ENCODE data around the gene TFCP2L1.

Gene TFCP2L1

DNA sequence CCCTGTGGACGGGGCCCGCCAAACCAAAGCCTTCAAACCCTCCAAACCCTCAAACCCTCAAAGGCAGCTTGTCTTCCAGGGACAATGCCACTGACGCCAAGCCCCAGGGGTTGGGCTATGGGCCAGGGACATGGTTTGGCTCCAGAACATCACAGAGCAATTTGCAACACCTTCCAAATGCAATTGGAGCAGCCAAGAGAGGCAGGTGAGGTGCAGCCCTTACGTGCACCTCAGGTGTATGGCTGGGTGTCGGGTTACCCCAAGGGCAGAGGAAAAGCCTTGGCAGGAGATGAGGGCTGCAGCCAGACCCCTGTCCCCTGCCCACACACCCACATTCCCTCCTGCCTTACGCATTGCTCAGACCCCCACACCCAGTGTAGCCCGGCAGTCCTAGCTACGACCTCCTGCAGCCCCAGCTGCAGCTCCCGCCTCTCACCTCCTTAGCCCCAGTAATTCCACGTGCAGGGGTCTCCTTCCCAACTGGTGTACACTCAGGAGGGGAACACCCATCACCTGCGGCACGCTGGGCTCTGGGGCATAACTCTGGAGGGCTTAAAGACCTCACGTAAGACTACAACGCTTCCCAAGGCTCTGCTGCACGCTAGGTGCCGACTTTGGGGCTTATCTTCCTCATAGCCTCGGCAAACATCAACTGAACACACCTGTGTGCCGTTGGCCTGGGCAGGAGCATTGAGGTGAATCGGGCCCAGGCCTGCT is 88.7 kb downstream of the TFCP2L1 start:
- no peak for TF ChIP-seq GATA3 (IDR thresholded peaks at IDR 0.05; ENCODE audit: low read depth, low read length)

DNA sequence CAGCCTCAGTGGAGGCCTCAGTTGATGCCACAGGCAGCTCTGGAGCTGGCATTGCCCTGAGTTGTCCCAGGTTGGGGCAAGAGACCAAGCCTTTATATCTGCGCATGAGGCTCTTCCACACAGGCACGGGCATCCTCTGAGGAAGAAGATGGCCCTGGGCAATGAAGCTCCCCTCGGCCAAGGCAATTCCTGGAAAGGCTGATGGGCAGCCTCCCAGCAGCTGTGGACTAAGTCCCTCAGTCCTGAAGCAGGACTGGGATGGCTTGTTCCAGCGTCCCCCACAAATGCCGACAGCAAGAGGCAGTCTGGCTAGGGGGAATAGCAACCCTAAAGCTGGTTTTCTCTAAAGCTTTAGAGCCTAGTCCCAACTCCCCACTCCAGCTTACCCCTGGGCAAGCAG is 90.0 kb downstream of the TFCP2L1 start:
- TF ChIP-seq GATA2 (IDR thresholded peaks at IDR 0.05; ENCODE audit: low read depth, low read length) (no peak), GATA3 (IDR thresholded peaks at IDR 0.05; ENCODE audit: low read depth, low read length) (no peak)

DNA sequence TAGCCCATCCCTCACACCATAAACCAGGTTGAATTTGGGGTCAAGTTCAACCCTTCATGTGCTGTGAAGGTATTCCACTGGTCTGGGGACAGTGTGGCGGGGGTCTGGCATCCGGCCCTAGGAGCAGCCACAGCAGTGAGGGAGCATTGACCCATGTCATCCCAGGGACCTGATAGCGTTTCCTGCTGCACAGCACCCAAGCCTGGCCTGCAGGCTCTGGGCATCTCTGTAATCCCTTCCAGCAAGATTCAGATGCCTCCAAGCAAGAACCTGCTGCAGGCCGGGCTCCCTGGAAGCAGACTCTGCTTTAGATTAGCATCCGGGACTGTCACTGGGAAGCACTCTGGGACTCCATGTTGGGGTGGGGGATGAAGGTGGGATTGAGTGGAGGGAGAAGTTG is 90.4 kb downstream of the TFCP2L1 start:
- no peak for TF ChIP-seq GATA2 (IDR thresholded peaks at IDR 0.05; ENCODE audit: low read depth, low read length)
- TF ChIP-seq GATA3 (IDR thresholded peaks at IDR 0.05; ENCODE audit: low read depth, low read length), result no peak

DNA sequence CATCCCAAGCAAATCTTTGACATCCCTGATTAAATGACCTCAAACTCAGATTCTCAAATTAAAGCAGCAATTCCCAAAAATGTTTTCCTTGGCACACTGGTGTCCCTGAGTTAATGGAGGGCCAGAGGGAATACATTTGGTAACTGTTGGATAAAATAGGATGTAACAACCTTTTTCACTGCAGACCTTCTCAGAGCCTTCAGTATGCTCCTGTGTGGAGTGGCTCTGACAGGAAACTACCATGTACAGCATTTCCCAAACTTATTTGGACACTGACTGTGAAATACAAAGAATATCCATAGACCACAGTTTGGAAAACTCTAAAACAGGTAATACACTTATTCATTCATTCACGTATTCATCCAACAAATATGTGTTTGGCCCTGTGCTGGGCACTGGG is 91.8 kb downstream of the TFCP2L1 start:
- TF ChIP-seq GATA3 (IDR thresholded peaks at IDR 0.05; ENCODE audit: low read depth, low read length) (no peak), GATA2 (IDR thresholded peaks at IDR 0.05; ENCODE audit: low read depth, low read length) (no peak)

DNA sequence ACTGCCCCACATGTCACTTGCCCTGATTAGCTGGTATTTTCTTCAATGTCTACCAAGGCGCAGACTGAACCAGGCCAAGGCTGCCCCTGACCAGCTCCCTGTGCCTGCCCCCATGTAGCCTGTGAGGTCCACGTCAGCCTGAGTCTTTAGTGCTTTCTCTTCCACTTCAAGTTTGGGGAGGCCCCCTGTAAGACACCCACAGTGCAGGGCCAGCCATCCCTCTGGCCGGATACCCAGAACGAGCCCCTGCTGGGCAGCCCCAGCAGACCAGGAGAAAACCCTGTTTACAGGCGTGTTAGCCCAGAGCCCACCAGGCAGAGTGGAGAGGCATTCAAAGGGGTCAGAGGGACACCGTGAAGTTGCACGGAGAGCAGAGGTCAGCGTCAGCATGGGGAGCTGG is 92.4 kb downstream of the TFCP2L1 start:
- no peak for TF ChIP-seq GATA3 (IDR thresholded peaks at IDR 0.05; ENCODE audit: low read depth, low read length)
- no peak for TF ChIP-seq GATA2 (IDR thresholded peaks at IDR 0.05; ENCODE audit: low read depth, low read length)

DNA sequence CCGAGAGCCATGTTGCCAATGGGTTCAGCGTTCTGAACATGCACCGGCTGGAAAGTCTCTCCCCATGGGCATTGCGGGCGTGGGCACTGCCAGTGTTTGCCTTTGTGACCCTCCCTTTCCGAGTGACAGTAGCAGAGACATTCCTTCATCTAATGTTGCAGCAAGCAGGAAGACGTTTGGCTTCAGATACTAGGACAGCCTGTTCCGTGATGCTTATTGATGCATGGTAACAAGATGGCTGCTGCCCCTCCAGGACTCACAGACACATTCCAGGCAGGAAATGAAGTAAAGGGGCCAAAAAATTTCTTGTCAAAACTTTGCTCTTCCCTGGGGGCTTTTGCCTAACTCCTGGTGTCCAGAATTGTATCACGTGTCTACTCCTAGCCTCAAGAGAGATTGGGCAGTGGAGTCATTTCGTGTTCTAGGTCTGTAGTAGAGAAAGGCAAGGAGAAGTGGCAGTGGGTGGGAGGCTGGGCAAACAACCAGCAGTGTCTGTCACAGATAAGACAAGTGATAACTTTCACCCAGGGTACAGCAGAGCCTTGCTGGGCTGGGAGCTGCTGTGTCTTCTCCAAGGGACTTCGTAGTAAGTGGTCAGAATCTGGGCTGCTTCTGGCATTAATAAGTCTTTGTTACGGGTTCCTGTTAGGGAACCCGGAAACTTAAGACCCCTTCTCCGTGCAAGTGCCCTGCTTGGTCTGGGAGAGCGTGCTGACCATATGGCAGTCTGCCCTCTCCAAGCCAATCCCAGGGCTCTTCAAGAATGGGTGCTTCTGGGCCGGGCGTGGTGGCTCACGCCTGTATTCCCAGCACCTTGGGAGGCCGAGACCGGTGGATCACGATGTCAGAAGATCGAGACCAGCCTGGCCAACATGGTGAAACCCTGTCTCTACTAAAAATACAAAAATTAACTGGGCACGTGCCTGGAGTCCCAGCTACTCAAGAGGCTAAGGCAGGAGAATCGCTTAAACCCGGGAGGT is 93.5 kb downstream of the TFCP2L1 start:
- TF ChIP-seq GATA2 (IDR thresholded peaks at IDR 0.05; ENCODE audit: low read depth, low read length), result no peak
- TF ChIP-seq GATA3 (IDR thresholded peaks at IDR 0.05; ENCODE audit: low read depth, low read length), result no peak

DNA sequence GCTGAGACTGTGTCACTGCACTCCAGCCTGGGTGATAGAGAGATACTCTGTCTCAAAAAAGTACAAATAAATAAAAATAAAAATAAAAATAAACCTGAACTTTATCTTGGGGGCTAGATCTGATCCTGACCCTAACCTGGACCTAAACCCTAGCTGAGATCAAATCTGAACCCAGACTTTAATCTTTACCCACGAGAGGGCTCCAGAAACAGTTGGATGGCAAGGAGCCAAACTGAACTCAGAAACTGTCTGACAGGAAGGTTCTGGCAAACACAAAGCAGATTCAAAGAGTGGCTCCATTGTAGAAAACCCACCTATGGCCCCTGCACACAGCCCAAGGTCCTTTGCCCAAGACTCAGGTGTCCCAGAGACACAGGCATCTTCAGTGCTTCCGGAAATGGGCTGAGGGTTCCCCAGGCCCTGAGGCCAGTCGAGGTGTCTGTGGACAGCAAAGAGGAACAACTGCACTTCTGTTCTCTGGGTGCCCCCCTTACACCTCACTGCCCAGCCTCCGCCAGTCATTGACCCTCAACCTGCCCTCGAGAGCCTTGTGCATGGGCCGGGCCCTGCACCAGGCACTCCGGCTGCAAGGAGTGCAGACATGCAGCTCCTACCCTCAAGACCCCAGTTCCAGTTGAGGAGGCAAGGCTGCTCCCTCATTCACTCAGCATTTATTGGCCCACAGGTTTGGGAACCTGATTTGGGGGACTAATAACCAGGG is 95.2 kb downstream of the TFCP2L1 start:
- TF ChIP-seq GATA3 (IDR thresholded peaks at IDR 0.05; ENCODE audit: low read depth, low read length) (no peak), GATA2 (IDR thresholded peaks at IDR 0.05; ENCODE audit: low read depth, low read length) (0 out of 2 replicates have a peak, but pooled peaks have one; percentile 7)

DNA sequence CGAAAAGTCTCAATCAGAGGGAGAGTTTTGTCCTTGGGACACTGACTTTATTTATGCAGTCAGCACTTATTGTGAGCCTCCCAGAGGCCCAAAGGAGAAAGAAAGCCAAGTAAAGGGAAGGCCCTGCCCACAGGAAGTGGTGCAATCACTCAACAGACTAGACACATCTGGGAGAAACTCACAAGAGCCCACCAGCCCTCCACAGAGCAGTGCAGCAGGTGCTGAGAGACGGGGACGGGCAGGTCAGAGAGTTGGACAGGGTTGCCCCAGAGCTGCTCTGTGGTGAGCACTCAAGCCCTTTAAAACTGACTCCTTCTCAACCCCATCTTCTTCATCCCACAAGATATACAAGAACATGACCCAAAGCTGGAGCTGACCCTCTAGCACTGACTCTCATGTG is 96.0 kb downstream of the TFCP2L1 start:
- TF ChIP-seq GATA3 (IDR thresholded peaks at IDR 0.05; ENCODE audit: low read depth, low read length) (no peak), GATA2 (IDR thresholded peaks at IDR 0.05; ENCODE audit: low read depth, low read length) (no peak)

DNA sequence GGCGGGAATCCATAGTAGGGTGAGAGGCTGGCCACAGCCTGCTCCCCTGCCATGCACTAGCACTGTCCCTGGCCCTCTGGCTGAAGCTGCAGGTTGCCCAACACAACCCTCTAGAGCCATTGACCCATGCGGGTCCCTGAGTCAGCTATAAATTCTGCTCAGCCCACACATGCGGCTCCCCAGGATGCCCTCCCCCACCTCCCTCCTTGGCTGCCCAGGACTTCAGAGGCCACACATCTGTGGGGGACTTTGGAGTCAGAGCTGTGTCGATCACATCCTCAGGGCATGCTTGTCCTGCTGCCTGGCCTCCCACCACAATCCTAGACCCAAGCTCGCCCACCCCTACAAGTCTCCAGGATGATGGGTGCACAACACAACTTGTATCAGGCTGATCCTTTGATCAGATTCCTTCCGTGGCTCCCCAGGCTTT is 97.0 kb downstream of the TFCP2L1 start:
- TF ChIP-seq GATA3 (IDR thresholded peaks at IDR 0.05; ENCODE audit: low read depth, low read length) (no peak), GATA2 (IDR thresholded peaks at IDR 0.05; ENCODE audit: low read depth, low read length) (no peak)

DNA sequence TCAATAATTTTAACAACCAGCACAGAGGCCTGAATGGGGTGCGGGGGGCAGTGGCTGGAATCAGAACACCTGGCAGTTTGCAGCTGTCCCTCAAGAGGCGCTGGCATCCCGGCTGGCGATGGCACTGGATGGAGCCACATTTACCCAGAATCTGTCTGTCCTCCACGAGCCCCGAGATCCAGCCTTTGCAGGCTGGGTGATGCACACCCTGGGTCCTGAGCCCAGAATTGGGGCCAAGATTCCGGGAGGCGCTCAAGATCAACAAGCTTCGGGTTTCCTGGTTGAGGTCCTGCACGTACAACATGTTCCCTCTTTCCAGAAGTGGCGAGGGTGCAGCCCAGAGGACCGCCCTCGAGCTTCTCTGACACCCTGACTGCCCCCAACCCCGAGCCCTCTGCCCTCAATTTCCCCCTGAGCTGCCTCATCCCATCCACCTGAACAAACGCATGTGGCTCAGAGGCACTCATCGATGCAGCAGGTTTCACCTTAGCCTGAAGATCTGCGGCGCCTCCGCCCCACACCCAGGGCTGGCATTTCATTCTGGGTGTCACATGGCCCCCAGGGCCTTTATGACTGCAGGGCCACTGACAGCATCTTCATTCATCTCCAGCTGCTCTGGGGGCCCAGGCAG is 97.5 kb downstream of the TFCP2L1 start:
- TF ChIP-seq GATA2 (IDR thresholded peaks at IDR 0.05; ENCODE audit: low read depth, low read length) (no peak), GATA3 (IDR thresholded peaks at IDR 0.05; ENCODE audit: low read depth, low read length) (no peak)

DNA sequence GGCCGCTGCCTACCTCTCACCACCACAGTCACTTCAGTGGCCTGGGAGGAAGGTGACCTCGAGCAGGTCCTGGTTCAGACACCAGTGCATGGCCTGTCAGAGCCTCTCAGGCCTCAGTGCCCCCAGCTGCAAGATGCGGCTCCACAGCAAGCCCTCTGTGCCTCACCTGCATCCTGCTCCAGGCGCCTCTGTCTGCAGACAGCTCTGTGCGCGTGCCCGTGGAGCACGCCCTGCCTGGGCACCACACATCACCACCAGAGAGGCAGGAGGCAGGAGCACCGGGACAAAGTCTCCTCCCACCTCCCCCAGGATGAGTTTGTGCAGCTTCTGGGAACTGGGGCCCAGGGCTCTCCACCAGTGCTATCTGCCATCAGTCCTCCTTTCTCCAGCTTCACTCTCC is 98.7 kb downstream of the TFCP2L1 start:
- TF ChIP-seq GATA3 (IDR thresholded peaks at IDR 0.05; ENCODE audit: low read depth, low read length) (no peak), GATA2 (IDR thresholded peaks at IDR 0.05; ENCODE audit: low read depth, low read length) (no peak)

DNA sequence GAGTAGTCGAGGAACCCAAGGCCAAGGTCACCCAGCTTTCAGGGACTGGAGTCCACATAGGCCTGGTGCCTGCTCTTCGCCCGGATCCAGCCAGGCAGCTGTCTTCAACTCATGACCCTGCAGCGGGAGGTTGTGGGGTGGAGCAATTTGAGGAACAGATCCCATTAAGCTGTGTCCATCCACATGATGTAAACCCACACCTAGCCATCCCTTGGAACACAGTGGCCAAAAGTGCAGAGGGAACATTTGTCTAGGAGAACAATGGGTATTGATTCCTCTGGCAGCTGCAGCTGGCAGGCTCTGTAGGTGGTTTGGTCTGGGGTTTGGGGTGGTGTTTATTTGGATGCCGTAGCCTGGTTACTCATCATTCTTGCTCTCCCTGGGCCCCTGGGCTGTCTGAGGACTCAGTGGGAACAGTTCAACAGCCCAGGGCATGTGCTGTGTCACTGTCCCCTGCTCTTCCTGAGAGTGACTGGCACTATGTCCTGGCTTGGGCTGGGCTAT is 99.4 kb downstream of the TFCP2L1 start:
- TF ChIP-seq GATA3 (IDR thresholded peaks at IDR 0.05; ENCODE audit: low read depth, low read length) (no peak), GATA2 (IDR thresholded peaks at IDR 0.05; ENCODE audit: low read depth, low read length) (no peak)

DNA sequence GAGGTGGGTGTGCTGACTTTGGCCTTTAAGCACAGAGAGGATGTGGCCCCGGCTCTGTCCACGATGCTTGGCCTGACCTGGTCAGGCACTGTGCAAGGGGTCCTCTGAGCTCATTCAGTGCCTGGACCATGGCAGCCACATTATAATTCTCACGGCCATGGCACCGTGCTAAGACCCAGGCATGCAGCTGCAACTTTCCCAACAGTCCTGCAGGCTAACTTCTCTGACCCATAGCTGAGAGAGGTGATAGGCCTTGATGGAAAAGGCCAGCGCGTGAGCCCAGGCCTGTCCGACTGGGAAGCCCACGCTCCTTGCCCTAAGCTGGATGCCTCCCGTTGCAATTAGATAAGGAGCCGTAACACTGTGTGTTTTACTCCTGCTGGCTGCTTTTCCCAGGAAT is 99.9 kb downstream of the TFCP2L1 start:
- TF ChIP-seq GATA2 (IDR thresholded peaks at IDR 0.05; ENCODE audit: low read depth, low read length), result no peak
